AG09309 (cell line): ENCODE measurements around the gene ADK.

Experiments used
- DNase-seq: peaks from one replicate; pipeline ENCODE4 v3.0.0-alpha.2; 2010; ENCODE audit warnings: low read depth
- H3K4me3 ChIP-seq: 2 replicates; pipeline ENCODE4 v1.5.1; 2011; ENCODE audit warnings: mild to moderate bottlenecking, low read depth, low read length, moderate library complexity; ENCODE audit not compliant: control insufficient read depth
- TF ChIP-seq, protein P1 (sequence below): IDR thresholded peaks from 2 replicates; pipeline ENCODE4 v1.5.1; 2011; ENCODE audit warnings: mild to moderate bottlenecking, low read depth, low read length, inconsistent platforms; ENCODE audit not compliant: insufficient read depth, control insufficient read depth; ENCODE audit errors: missing control alignments

ADK gene

GRCh38 chr10:74736029-74736428 is 585.0 kb downstream of the ADK start:
- no peak for DNase-seq
- TF ChIP-seq, protein P1, sequence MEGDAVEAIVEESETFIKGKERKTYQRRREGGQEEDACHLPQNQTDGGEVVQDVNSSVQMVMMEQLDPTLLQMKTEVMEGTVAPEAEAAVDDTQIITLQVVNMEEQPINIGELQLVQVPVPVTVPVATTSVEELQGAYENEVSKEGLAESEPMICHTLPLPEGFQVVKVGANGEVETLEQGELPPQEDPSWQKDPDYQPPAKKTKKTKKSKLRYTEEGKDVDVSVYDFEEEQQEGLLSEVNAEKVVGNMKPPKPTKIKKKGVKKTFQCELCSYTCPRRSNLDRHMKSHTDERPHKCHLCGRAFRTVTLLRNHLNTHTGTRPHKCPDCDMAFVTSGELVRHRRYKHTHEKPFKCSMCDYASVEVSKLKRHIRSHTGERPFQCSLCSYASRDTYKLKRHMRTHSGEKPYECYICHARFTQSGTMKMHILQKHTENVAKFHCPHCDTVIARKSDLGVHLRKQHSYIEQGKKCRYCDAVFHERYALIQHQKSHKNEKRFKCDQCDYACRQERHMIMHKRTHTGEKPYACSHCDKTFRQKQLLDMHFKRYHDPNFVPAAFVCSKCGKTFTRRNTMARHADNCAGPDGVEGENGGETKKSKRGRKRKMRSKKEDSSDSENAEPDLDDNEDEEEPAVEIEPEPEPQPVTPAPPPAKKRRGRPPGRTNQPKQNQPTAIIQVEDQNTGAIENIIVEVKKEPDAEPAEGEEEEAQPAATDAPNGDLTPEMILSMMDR = no peak
- H3K4me3 ChIP-seq = no peak overlapping the region

- no peak for DNase-seq
- no peak overlapping the region for H3K4me3 ChIP-seq
- TF ChIP-seq, protein P1 = no peak
Observed at GRCh38 chr10:74738052-74738451, 587.0 kb downstream of the ADK start.

- H3K4me3 ChIP-seq = no peak overlapping the region
- TF ChIP-seq, protein P1 = no peak
- DNase-seq = no peak
Observed at GRCh38 chr10:74738542-74738941, 587.5 kb downstream of the ADK start.

- DNase-seq = no peak
- TF ChIP-seq, protein P1 = peak; percentile 48
- H3K4me3 ChIP-seq = no peak overlapping the region
Observed at GRCh38 chr10:74738985-74739567, 588.1 kb downstream of the ADK start.

DNA sequence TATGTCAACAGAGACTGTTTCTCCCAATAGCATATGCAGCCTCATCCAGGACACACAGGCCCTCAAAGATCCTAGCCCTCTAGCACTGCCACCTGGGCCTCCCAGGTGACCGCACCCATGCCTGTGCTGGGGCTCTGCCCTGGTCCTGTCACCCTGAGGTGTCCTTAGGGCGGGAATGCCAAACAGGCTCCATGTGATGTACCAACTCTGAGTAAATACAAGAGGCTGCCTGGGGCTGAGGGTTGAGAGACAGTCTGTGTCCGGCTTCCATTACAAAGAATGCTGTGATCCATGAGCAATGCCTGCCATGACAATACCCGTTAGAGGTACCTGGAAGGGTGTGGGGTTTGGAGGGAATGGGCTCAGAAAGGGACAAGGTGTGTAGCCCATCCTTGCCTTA is 592.4 kb downstream of the ADK start:
- H3K4me3 ChIP-seq = no peak overlapping the region
- DNase-seq = no peak
- TF ChIP-seq, protein P1 = no peak

DNA sequence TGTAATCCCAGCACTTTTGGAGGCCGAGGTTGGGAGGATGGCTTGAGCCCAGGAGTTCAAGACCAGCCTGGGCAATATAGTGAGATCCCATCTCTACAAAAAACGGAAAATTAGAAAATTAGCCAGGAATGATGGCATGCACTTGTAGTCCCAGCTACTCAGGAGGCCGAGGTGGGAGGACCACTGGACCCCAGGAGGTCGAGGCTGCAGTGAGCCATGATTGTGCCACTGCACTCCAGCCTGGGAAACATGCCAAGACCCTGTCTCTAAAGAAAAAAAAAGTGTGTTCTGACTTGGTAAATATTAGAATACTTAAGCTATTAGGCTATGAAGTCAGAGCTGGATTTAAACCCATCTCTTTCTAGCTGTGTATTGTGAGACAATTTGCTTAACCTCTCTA is 594.4 kb downstream of the ADK start:
- TF ChIP-seq, protein P1 = no peak
- DNase-seq = no peak
- no peak overlapping the region for H3K4me3 ChIP-seq

DNA sequence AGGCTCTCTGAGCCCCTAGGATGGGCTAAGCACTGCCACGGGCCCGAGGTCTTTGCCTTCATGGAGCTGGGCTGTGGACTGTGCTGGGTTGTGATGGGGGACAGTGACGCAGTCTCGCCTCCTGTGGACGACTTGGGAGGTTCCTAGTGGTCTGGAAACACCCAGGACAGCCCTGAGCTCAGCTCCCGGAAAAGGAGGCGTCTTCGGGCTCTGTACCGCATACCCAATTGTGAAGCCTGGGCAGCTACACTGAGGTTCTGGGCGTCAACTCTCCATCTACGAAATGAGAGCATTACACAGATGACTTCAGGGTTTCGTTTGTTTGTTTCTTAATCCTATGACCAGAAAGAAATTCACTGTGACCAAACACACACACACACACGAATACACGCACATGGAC is 595.8 kb downstream of the ADK start:
- H3K4me3 ChIP-seq = no peak overlapping the region
- no peak for DNase-seq
- TF ChIP-seq, protein P1 = no peak
